Heart left ventricle (tissue), 13 donors: ENCODE measurements around the gene PLEKHM3.

Source experiments
- POLR2A ChIP-seq, 2 donors: fragments of 450-650 bp; IDR thresholded peaks; one replicate each; pipeline ENCODE4 v1.6.1; 2017; ENCODE audit warnings: antibody characterized with exemption in 2 of 2, mild to moderate bottlenecking in 2 of 2, moderate library complexity in 2 of 2
- TF ChIP-seq, protein P1 (sequence below), 12 donors: fragments of 200-600 bp; sonication (generic) in 4 of 12; IDR thresholded peaks; one replicate each; pipeline versions ENCODE4 v1.5.0 to v1.8.0; 2018 to 2022; ENCODE audit warnings: antibody characterized with exemption in 12 of 12, mild to moderate bottlenecking in 5 of 12
- donor health status: ischemic (EF 13 %, LVEDD 7.1; RV severe dilation, severe dysfunction).
- donor health status: DM: no; HTN: yes; CAD: no.
- donor health status: DM: no; HTN: no; CAD: no.
- donor health status: ischemic (EF 25% LVEDD 6.9; RV normal size, moderate dysfunction).
- donor health status: ischemic (EF 25% LVEDD 5.7; RV mildly dilated, moderate dysfunction).
- donor health status: ischemic (EF 35%, LVEDD 5.7; RV mildly dilated, moderate dysfunction).
- donor health status: nonischemic (EF 11% LVEDD 7.7; RV severe dilation, severe dysfunction).
- donor health status: DM: yes; HTN: yes; CAD: no.
- donor health status: PGD.
- donor health status: ischemic (EF 29% LVEDD 5.4; RV normal size, mild dysfunction).
- donor health status: nonischemic (EF 23%, LVEDD 6.1; RV moderate dilation, normal function).

DNA sequence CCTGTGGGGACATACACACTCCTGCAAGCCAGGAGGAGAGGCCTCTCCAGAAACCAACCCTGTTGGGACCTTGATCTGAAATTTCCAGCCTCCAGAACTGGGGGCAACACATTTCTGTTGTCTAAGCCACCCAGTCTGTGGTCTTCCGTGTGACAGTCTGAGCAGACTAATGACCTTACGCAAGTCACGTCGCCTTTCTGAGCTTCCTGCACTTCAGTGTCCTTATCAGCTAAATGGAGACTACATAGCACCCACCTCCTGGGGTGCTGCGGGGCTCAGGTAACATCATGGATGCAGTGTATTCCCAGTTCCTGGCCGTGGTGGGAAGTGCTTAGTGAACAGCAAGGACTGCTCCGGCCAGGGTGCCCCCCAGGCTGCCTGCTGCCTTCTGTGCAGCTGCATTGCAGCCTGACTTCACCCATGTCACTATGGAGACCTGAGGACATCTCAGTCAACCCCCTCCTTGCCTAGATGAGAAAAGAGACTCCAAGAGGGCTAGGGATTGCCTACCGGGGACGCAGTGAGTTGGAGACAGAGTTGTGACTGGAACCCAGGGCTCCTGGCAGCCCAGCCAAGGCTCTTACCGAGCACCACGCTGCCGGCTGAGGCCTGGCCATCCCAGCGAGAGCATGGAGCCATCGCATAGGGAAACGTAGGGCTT, 194.4 kb downstream of the PLEKHM3 start:
- TF ChIP-seq, protein P1, sequence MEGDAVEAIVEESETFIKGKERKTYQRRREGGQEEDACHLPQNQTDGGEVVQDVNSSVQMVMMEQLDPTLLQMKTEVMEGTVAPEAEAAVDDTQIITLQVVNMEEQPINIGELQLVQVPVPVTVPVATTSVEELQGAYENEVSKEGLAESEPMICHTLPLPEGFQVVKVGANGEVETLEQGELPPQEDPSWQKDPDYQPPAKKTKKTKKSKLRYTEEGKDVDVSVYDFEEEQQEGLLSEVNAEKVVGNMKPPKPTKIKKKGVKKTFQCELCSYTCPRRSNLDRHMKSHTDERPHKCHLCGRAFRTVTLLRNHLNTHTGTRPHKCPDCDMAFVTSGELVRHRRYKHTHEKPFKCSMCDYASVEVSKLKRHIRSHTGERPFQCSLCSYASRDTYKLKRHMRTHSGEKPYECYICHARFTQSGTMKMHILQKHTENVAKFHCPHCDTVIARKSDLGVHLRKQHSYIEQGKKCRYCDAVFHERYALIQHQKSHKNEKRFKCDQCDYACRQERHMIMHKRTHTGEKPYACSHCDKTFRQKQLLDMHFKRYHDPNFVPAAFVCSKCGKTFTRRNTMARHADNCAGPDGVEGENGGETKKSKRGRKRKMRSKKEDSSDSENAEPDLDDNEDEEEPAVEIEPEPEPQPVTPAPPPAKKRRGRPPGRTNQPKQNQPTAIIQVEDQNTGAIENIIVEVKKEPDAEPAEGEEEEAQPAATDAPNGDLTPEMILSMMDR (IDR thresholded peaks at IDR 0.05) = no peak
- no peak for TF ChIP-seq POLR2A (IDR thresholded peaks at IDR 0.05)
